Neural cell (in vitro differentiated cells): ENCODE results near the gene CAGE1. TPM values are rescaled to one million over a fixed set of nuclear protein-coding genes. Genes with fewer than 3 reads are reported as not detected.

Experiments
- H2AFZ ChIP-seq: fragments of 200-600, 300-800 bp; sonication (generic), shearing (Covaris generic); 2 replicates; pipeline ENCODE4 v1.6.0; 2014; ENCODE audit warnings: low read depth, mild to moderate bottlenecking, antibody characterized with exemption, low read length, moderate library complexity
- H3F3A ChIP-seq: fragments of 200-600 bp; shearing (Covaris generic); 2 replicates; pipeline ENCODE4 v1.6.1; 2016; ENCODE audit warnings: mild to moderate bottlenecking, moderate library complexity, mixed read lengths, antibody characterized with exemption, low read length; ENCODE audit not compliant: insufficient read depth, poor library complexity, severe bottlenecking
- H3K27ac ChIP-seq: fragments of 200-600, 300-800 bp; sonication (generic), shearing (Covaris generic); 2 replicates; pipeline ENCODE4 v1.5.1; 2014; ENCODE audit warnings: mild to moderate bottlenecking, low read length, moderate library complexity
- H3K27me3 ChIP-seq: fragments of 300-800, 200-600 bp; sonication (generic), shearing (Covaris generic); 2 replicates; pipeline ENCODE4 v1.6.0; 2014; ENCODE audit warnings: mild to moderate bottlenecking, low read depth, low read length, moderate library complexity; ENCODE audit not compliant: insufficient read depth
- H3K36me3 ChIP-seq: fragments of 300-800, 200-600 bp; sonication (generic), shearing (Covaris generic); 2 replicates; pipeline ENCODE4 v1.5.1; 2014; ENCODE audit warnings: mild to moderate bottlenecking, antibody characterized with exemption, low read length, moderate library complexity; ENCODE audit not compliant: insufficient read depth
- H3K4me2 ChIP-seq: fragments of 300-800, 200-600 bp; sonication (generic), shearing (Covaris generic); 2 replicates; pipeline ENCODE4 v1.6.0; 2014; ENCODE audit warnings: mild to moderate bottlenecking, low read length
- H3K4me3 ChIP-seq: fragments of 300-800, 200-600 bp; sonication (generic), shearing (Covaris generic); 2 replicates; pipeline ENCODE4 v1.5.1; 2014; ENCODE audit warnings: mild to moderate bottlenecking, low read length, moderate library complexity
- H3K79me2 ChIP-seq: fragments of 200-600 bp; shearing (Covaris generic); replicated peaks from 2 replicates; pipeline ENCODE4 v1.6.0; 2014; ENCODE audit warnings: mild to moderate bottlenecking, low read length, moderate library complexity; ENCODE audit not compliant: insufficient read depth
- H3K9ac ChIP-seq: fragments of 300-800, 200-600 bp; sonication (generic), shearing (Covaris generic); 2 replicates; pipeline ENCODE4 v1.6.1; 2016; ENCODE audit warnings: mild to moderate bottlenecking, low read length, mixed read lengths
- H3K9me2 ChIP-seq: fragments of 200-600 bp; shearing (Covaris generic); 2 replicates; pipeline ENCODE4 v1.6.1; 2016; ENCODE audit warnings: mild to moderate bottlenecking, low read length, mixed read lengths; ENCODE audit not compliant: insufficient read depth
- H3K9me3 ChIP-seq: fragments of 200-600, 300-800 bp; sonication (generic), shearing (Covaris generic); 2 replicates; pipeline ENCODE4 v1.6.1; 2016; ENCODE audit warnings: mild to moderate bottlenecking, mixed run types, low read length, moderate library complexity, mixed read lengths
- H4K20me1 ChIP-seq: fragments of 200-600 bp; shearing (Covaris generic); 2 replicates; pipeline ENCODE4 v1.6.1; 2016; ENCODE audit warnings: mild to moderate bottlenecking, mixed run types; ENCODE audit not compliant: insufficient read depth
- EP300 ChIP-seq: fragments of 450-650 bp; conservative IDR thresholded peaks from 2 replicates; pipeline ENCODE4 v1.6.1; 2014; ENCODE audit warnings: antibody characterized with exemption, mild to moderate bottlenecking, moderate library complexity; ENCODE audit not compliant: poor library complexity, severe bottlenecking
- EZH2 ChIP-seq: fragments of 200-600, 300-800 bp; shearing (Covaris generic), sonication (generic); IDR thresholded peaks from 2 replicates; pipeline ENCODE4 v1.6.1; 2014; ENCODE audit warnings: antibody characterized with exemption, low read length, borderline replicate concordance, mild to moderate bottlenecking; ENCODE audit not compliant: insufficient read depth, poor library complexity, severe bottlenecking
- MXI1 ChIP-seq: fragments of 450-650 bp; conservative IDR thresholded peaks from 2 replicates; pipeline ENCODE4 v1.6.1; 2014; ENCODE audit warnings: antibody characterized with exemption, mild to moderate bottlenecking; ENCODE audit not compliant: poor library complexity, severe bottlenecking
- POLR2AphosphoS5 ChIP-seq: IDR thresholded peaks from 2 replicates; pipeline ENCODE4 v1.6.1; 2012
- RAD21 ChIP-seq: fragments of 450-650 bp; conservative IDR thresholded peaks from 2 replicates; pipeline ENCODE4 v1.6.1; 2014; ENCODE audit warnings: antibody characterized with exemption, mild to moderate bottlenecking, moderate library complexity
- REST ChIP-seq: IDR thresholded peaks from 2 replicates; pipeline ENCODE4 v1.6.1; 2012; ENCODE audit warnings: borderline replicate concordance
- SMC3 ChIP-seq: fragments of 450-650 bp; conservative IDR thresholded peaks from 2 replicates; pipeline ENCODE4 v1.6.1; 2014; ENCODE audit warnings: antibody characterized with exemption, mild to moderate bottlenecking, moderate library complexity; ENCODE audit not compliant: poor library complexity
- TAF1 ChIP-seq: IDR thresholded peaks from 2 replicates; pipeline ENCODE4 v1.6.1; 2012; ENCODE audit warnings: low read depth
- polyA plus RNA-seq: library from polyadenylated mRNA; depleted of rRNA; stranded (reverse); fragments of >200 nt; gene quantifications from 2 replicates; pipeline ENCODE4 v1.2.3, GENCODE V29; 2014
- TF ChIP-seq, protein P1 (sequence below): fragments of 450-650 bp; IDR thresholded peaks from 2 replicates; pipeline ENCODE4 v1.5.1; 2014; ENCODE audit warnings: antibody characterized with exemption, mild to moderate bottlenecking, moderate library complexity; ENCODE audit not compliant: poor library complexity, severe bottlenecking

CAGE1 gene
- polyA plus RNA-seq, 1 donor from 2014 or later = not detected

GRCh38 chr6:7311176-7311575 lies 78.4 kb downstream of the CAGE1 start:
- Histone ChIP-seq H3K9ac (no peak overlapping the region), H3K9me2 (no peaks in the 10 kb centered on the region), H3K27ac (no peak overlapping the region), H3K4me3 (peak overlapping the region; percentile 99), H3K9me3 (no peaks in the 10 kb centered on the region), H4K20me1 (no peaks in the 10 kb centered on the region), H3K27me3 (no peaks in the 10 kb centered on the region), H3K4me2 (peak overlapping the region; percentile 75), H3F3A (no peaks in the 10 kb centered on the region), H3K79me2 (peaks cover 24% of the 10 kb centered on the region), H3K36me3 (peaks cover 4% of the 10 kb centered on the region), H2AFZ (no peak overlapping the region)
- TF ChIP-seq POLR2AphosphoS5 (no peak), EZH2 (no peak), TAF1 (no peak), RAD21 (no peak), REST (no peak), SMC3 (no peak), MXI1 (no peak), EP300 (no peak)
- TF ChIP-seq, protein P1, sequence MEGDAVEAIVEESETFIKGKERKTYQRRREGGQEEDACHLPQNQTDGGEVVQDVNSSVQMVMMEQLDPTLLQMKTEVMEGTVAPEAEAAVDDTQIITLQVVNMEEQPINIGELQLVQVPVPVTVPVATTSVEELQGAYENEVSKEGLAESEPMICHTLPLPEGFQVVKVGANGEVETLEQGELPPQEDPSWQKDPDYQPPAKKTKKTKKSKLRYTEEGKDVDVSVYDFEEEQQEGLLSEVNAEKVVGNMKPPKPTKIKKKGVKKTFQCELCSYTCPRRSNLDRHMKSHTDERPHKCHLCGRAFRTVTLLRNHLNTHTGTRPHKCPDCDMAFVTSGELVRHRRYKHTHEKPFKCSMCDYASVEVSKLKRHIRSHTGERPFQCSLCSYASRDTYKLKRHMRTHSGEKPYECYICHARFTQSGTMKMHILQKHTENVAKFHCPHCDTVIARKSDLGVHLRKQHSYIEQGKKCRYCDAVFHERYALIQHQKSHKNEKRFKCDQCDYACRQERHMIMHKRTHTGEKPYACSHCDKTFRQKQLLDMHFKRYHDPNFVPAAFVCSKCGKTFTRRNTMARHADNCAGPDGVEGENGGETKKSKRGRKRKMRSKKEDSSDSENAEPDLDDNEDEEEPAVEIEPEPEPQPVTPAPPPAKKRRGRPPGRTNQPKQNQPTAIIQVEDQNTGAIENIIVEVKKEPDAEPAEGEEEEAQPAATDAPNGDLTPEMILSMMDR = no peak

GRCh38 chr6:7309050-7309449 lies 80.5 kb downstream of the CAGE1 start:
- Histone ChIP-seq H3F3A (no peaks in the 10 kb centered on the region), H3K9ac (no peak overlapping the region), H3K79me2 (peaks cover 24% of the 10 kb centered on the region), H4K20me1 (no peaks in the 10 kb centered on the region), H3K36me3 (peaks cover 4% of the 10 kb centered on the region), H3K27me3 (no peaks in the 10 kb centered on the region), H3K4me2 (no peak overlapping the region), H3K9me3 (no peaks in the 10 kb centered on the region), H3K27ac (no peak overlapping the region), H2AFZ (no peak overlapping the region), H3K4me3 (no peak overlapping the region), H3K9me2 (no peaks in the 10 kb centered on the region)
- no peak for TF ChIP-seq SMC3
- TF ChIP-seq TAF1 = no peak
- no peak for TF ChIP-seq EP300
- TF ChIP-seq POLR2AphosphoS5 = no peak
- TF ChIP-seq RAD21 = no peak
- TF ChIP-seq, protein P1 = no peak
- no peak for TF ChIP-seq EZH2
- TF ChIP-seq REST = no peak
- TF ChIP-seq MXI1 = no peak
